ENCODE results near the gene SPEM2.

Gene SPEM2

GRCh38 chr17:7476951-7477350 is 51.5 kb downstream of the SPEM2 start:
- no peak for DNase-seq

All from GDM1 (cell line).